Muscle of back (tissue), 11 donors: ENCODE results near the gene BOD1. TPM values are rescaled to one million over a fixed set of nuclear protein-coding genes. Genes with fewer than 3 reads are reported as not detected.

Experiments used
- DNase-seq, 3 donors: peaks; one replicate each; pipeline versions ENCODE4 v3.0.0 to v3.0.0-alpha.2; 2013
- polyA plus RNA-seq, 10 donors: library from polyadenylated mRNA; unstranded; fragments of 120-200 nt; gene quantifications; one replicate each; pipeline ENCODE4 v1.2.1, GENCODE V29; 2013; ENCODE audit not compliant: insufficient read length in 10 of 10

The BOD1 gene
- polyA plus RNA-seq, 10 donors, result 71.5 to 90.8 (median 80.8) TPM

DNA sequence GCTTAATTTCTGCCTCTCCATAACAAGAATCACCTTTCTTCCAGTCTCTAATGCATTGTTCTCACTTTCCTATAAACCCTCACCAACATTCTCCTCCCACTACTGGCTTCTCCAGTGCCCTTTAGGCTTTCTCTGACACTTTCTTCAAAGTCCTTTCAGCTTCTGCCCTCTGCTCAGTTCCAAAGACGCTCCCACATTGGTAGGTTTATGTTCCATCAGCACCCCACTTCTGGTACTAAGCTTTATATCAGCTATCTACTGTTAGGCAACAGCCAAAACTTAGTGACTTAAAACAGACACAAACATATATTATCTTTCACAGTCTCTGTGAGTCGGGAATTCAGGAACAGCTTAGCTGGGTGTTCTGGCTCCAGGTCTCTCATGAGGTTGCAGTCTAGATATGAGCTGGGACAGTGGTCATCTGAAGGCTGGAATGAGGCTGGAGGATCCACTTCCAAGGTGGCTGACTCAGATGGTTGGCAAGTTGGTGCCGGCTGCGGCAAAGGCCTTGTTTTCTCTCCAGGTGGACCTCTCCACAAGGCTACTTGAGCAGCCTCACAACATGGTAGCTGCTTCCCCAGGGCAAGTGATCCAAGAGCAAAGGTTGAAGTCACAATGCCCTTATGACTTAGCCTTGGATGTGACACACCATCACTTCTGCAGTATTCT, 37.4 kb downstream of the BOD1 start:
- no peak for DNase-seq

DNA sequence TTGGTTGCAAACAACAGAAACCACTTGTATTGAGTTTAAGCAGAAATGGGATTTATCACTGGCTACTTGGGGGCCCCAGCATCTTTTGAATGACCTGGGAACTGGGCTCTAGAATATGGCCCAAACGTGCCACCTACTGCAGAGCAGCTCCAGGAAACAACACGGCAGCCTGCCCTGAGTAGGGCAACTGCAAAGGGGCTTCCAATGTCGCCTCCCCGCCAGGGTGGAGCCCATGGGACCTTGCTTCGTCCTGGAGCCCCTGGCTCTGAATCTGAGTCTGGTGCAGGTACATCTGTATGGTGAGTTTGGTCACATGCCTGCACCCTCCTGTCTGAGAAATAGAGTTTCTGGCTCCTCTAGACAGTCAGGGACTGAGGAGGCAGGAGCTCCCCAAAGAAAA, 38.6 kb downstream of the BOD1 start:
- no peak for DNase-seq

DNA sequence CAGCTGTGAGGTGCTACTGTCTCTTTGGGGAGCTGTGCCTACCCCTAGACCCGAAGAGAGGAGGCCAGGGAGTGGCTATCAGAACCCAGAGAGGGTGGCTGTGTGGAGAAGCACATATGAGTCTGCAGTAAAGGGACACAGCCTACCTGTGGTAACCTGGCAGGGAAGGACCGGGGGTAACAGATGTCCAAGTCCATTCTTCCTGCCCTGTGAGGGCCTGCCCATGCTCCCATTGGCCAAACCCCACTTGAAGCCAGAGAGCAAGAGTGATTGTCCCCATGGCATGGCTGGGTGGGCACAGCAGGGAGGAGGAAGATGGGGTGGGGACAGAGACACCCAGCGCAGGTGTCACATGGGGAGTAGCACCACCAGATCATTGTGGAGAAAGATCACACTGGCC, 39.3 kb downstream of the BOD1 start:
- DNase-seq, result no peak

DNA sequence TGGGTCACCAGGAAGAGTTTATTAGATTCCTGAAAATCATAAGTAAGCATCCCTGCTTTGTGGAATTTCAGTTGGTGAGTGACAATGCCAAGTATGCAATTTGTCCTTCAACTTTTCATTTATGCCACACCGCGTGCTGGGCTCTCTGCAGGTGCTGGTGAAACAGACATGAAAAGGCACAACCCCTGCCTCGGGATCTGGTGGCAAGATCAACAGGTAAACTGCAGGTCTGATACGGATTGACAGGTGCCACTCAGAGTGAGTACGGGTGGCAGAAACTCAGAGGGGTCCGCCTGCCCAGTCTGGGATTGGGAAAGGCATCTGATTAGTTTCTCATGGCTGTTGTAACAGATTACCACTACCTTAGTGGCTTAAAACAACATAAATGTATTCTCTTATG, 40.5 kb downstream of the BOD1 start:
- DNase-seq, result no peak

DNA sequence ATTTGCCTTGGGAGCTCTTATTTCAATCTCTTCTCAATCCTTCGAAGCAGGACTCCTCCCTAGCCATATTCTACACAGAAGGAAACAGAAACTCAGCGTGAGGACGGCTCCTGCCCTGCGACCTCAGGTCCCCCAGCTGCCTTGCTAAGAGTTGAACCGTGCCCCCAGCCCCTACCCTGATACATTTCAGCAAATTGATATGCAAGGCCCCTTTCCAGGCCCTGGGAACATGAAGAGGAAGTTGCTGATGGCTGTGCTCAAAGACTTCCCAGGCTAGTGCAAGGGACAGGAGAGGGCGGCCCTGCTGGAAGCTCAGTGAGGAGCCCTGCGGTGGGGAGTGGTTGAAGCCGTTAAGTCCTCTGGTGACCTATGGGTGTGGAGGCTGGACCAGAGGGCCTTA, 41.5 kb downstream of the BOD1 start:
- no peak for DNase-seq

DNA sequence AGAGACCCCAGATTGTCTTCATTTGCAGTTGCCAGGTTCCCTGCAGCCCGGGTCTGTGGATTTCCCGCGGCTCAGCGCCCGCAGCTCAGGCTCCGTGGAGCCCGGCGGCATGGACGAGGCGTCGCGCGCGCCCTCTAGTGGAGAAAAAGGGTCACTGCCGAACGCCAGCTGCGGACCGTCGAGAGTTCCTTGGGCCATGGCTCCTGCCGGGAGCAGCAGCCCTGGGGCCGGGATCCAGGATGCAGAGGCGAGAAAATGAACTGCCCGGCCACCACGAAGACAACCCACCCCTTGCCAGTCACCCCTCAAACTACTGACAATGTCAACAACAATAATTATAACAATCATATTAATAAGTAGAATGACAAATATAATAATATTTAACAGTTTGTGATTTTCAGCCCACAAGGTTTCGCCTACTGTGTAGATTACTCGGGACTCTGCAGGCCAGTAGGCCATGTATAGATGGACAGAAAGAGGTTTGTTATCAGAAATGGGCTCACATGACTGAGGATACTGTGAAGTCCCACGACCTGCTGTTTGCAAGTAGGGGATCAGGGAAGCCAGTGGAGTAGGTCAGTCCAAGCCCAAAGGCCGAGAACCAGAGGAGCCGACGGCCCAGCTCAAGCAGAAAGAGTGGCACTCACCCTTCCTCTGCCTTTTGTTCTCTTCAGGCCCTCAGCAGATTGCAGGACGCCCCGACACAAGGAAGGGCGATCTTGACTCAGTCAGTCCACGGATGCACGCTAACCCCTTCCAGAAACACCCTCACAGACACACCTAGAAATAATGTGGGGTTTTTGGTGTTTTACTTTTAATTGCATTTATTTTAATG, 43.1 kb downstream of the BOD1 start:
- peak; percentile 48 to 88 (median 78) for DNase-seq

DNA sequence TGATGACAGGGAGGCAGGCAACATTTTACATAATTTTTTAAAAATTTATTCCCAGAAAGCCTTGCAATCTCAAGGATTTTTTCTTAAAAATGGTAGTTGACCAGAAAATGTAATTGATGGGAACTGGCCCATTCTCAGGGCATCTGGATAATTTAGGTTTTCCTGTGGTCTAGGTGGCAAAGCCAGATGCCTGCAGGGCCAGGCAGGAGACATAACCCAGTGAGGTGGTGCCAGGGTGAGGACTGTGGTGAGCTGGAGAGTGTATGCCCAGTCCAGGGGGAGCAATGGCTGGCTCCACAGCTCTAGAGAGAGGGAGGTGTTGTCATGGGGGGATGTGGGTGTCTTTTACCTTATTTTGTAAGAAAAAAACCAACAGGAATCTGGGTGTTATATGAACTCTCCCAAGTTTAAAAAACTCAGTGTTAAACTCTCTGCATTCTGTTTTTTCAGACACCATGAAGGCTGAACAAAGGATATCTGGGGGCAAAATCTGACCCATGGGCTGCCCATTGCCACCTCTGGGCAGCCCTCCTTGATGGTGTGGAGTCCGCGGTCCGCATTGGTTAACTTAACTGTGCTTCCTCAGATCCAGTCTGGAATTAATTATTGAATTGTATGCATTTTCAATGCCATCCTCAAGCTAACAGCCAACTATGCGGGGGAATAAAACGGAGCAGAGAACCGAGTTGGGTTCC, 43.9 kb downstream of the BOD1 start:
- no peak for DNase-seq

DNA sequence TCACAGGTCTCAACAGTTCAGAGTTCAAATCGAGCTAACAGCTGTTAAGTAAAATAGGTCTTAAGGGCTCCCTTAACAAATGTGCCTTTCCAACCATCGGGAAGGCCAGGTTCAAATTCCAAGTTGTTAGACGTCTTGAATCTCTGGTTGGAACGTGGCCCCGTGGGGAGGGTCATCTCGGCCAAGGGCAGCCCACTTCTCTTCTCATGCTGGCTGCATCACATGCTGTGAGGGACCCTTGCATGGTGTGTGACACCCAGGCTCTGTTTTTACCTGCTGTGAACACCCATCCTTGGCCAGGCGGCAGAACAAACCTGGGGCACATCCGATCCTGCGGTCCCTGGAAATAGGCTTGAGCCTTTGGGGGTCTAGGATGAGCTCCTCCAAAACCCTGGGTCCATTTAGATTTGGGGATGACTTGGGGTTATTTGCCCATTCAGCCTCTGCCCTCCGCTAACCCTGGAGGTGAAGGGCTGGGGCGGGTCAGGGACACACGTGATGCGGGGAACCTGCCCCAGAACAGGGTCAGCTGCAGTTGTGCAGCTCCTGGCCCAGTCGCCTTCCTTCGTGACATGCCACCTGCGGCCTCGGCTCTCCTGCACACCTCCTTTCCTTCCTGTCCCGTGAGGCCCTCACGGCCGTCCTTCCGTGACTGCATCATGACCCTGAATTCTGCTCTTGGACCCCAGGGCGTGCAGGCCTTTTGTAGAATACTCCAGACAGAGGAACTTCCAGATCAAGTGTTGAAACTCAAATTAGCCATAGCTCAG, 45.9 kb downstream of the BOD1 start:
- DNase-seq, result no peak

DNA sequence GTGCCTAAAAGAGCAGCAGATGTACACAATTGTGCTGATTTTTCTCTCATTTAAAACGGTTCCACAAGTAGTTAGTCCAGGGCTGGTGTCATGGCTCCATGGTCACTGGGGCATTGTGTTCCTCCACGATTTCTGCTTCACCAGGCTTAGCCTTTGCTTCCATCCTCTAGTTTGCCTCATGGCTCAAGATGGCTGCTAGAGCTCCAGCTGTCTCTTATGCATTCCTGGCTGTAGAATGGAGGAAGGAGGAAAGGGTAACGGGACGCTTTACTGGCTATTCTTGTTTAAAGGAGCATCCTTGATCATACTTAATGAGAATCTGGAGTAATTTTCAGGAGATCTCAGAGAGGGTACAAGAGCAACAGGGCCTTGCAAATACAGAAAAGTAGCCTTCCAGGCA, 47.7 kb downstream of the BOD1 start:
- DNase-seq, result no peak

DNA sequence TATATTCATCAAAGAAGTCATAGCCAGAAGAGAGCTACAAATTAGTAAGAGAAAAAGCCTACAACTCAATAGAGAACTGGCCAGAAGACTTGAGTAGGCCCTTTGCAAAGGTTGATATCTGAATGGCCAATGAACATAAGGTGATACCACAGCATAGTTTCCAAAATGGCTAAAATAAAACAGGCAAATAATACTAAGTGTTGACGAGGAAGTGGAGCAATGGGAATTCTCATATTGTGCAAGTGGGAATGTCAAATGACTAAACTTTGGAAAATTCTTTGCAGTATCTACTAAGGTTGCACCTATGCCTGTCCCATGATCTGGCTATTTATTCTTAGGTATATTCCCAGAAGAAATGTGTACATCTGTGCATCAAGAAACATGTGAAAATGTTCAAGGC, 48.3 kb downstream of the BOD1 start:
- DNase-seq, result no peak

DNA sequence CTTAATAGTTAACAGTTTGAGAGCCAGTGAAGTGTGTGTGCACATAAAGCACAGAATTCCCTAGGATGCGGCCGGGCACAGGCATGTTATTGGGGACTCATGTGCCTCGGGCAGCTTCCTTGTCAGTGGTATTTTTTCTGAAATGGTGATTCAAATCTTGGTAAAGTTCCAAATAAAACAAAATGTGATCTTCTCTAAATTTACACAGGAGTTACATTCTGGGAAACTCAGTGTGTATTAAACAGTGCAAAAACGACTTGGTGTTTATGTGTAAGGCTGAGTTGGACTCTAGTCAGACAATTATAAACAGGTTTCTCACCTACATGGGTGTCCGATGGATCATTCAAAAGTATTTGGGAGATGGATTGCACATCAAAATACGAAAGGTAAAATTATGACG, 48.9 kb downstream of the BOD1 start:
- no peak for DNase-seq

DNA sequence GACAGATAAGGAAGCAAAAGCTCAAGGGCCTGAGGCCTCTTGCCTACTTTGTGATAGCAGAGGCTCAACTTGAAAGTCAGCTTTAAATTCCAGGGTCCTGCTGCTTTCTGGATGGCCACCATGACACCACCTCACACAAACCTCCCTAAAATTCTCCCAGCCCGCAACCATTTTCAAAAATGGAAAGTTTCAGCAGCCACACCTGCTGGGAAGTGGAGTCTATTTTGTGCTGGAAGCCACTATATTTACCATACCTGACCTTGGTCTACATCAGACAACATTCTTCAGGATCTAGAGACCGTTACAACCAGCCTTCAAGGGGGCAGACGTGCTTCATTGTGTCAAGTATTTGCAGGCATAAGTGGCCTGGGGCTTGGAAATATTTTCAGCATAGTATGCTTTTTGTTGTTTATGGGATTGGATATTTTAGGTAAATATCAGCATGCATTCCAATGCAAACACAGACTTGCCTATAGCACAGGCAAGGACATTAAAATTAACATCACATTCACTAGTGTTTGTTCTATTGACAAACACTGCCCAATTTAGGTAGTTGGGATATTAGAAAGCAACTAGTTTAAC, 50.9 kb downstream of the BOD1 start:
- no peak for DNase-seq

DNA sequence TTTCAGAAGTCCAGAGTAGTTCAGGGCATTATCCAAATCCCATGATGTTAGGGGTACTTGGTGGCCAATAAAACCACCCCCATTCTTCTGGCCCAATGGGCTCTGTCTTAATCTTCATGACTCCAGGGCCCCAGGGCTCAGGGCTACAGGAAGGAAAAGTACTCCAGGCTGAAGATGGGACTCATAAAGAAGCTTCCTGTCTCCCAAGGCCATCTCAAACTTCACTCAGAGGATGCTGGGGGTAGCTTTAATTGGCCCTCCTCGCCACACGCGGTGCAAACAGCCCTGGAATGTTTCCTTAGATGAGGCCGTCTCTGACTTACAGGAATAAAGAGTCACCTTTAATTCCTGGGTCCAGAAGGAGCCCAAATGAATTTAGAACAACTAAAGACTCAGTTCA, 52.3 kb downstream of the BOD1 start:
- DNase-seq, result no peak

DNA sequence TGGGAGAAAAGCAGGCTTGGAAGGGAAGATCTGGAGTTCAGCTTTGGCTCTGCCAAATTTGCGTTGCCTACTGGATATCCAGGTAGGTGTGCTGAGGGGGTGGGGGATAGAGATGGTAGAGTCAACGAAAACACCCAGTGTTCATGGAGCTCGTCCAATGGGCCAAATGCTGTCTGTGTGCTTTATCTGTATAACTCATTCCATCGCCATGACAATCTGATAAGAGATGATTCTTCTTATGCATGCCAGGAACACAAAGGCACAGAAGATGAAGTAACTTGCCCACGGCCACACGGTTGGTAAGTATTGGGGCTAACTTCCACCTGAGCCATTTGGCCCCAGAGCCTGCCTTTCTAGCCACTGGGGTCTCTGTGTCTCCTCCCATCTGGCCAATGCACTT, 53.2 kb downstream of the BOD1 start:
- DNase-seq, result no peak

DNA sequence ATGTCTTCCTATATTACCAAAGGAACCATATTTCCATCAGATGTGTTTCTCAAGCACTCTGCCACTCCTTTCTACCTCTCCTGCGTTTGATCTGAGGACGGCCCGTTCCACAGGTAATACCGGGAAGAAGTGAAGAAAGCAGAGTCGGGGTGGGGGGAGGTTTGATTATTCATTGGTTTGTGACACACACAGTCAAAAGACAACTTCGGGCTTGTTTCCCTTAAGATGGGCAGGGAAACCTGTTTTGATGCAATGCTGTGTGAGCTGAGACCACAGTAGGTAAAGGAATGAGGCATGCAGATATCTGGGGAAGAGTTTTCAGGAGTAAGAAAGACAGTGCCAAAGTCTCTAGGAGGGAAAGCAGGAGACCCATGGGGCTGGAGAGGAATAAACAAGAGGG, 54.0 kb downstream of the BOD1 start:
- no peak for DNase-seq
